Measurements from ENCODE around the gene AGAP1. TPM values are rescaled to one million over a fixed set of nuclear protein-coding genes. Genes with fewer than 3 reads are reported as not detected.

AGAP1 gene
- total RNA-seq, 1 donor from 2014 or later = 6.5 TPM

DNA sequence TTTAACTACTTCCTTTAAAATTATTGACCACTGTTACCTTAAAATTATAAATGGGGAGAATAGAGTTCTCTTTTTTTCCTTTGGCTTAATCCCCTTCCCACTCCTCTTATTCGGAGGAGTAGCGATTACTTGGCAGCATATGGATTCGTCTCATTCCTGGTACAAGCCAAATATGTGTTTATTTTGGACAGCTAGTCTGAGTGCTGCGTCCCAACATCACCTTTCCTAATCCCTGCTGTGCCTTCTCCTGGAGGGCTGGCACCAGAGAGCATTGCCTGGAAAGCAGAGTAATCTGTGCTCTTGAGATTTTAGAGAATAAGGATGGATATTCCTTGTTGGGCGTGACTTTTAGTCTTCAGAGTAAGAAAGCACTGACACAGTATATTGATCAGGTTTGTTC is 185.6 kb downstream of the AGAP1 start:
- no peak for DNase-seq (ENCODE audit: low read depth, low spot score)

- no peak for DNase-seq (ENCODE audit: low read depth, low spot score)
These were observed 191.3 kb downstream of the AGAP1 start for GRCh38 chr2:235685024-235685721.

DNA sequence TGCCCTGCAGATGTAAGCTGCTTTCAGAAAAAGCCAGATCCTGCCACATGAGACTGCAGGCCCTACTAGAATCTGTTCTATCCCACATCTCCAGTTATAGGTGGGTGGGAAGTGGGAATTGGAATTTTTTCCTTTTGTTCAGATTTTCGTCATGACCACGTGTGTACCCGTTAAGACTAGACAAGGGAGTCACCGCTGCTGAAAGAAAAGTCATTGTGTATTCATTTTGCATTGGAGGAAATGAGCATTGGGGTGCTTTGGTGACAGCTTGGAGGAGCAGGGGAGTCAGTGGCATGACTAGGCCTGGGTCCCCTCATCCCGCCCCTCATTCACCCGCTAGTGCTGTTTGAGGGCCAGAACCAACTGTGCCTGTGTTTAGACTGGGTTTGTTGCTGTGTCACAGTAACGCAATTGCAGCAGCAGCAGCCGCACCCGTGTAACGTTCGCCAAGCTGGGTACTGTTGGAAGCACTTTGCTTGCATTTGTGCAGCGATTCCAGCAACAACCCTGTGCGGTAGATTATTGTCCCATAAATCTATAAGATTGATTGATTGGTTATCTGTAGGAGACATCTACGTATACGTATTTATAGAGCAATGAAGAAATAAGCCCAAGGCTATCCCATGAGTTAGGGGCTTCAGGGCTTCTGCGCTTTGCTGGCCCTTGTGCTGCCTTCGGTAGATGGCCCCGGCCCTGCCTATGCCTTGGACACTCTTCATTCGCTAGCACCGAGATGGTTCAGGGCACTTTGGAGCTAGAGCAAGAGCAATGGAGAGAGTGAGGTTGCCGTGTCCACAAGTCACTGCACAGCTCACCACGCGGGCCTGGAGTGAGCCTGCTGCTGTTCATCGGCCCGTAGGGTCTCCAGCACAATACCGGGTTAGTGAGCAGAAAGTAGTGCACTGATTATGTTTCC is 194.9 kb downstream of the AGAP1 start:
- DNase-seq (ENCODE audit: low read depth, low spot score) = no peak

GRCh38 chr2:235689427-235689853 is 195.6 kb downstream of the AGAP1 start:
- DNase-seq (ENCODE audit: low read depth, low spot score) = no peak

- DNase-seq (ENCODE audit: low read depth, low spot score) = no peak
These were observed 196.4 kb downstream of the AGAP1 start for GRCh38 chr2:235690082-235690808.

DNA sequence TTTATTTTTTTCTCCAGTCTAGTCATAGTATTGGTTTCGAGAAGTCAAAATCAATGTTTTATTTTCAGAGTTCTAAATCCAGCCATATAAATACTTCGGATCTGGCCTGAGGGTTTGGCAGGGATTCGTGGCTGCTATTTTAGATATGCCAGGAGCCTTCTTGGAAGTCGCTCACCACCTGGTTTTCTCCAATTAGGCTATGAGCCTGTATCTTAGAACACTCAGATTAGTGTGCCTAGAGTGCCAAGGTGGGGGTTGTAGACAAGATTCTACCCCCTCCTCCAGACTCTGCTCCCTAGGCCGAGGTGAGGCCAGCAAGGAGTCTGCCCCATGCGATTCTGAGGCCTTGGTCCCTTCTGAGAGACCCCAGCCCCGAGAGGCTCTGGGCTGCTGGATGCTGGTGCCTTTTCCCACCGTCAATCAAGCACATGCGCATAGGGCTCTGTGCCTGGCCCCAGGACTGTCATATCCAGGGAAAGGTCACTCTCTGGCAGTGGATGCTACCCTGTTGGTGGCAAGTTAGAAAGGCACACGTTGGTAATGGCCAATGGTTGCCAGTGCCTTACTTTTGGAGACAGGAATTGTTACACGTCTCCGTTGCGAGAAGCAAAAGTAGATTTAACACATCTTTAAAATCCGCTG is 197.1 kb downstream of the AGAP1 start:
- DNase-seq (ENCODE audit: low read depth, low spot score) = no peak

GRCh38 chr2:235692076-235692475 is 198.2 kb downstream of the AGAP1 start:
- no peak for DNase-seq (ENCODE audit: low read depth, low spot score)

DNA sequence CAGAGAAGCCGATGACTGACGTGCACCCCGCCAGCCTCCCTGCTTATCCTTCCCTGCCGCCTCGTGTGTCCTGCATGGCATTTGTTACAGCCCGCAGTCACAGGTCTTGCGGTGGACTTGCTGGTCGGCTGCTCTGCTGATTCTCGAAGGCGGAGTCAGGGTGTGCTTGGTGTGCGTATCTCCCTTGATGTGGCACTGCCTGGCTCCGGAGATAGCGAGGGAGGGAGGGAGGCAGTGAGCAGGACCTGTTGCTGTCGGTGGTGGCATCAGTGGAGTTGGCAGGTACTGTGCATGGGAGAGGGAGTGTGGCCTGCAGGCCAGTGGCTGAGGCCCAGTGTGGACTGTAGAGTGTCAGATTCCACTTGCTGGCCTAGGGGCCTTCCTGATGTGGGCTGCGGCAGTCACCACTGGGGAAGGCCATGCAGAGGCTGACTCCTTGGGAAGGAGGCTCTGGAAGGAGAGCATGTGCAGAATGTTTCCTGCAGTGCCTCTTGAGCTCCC is 198.9 kb downstream of the AGAP1 start:
- no peak for DNase-seq (ENCODE audit: low read depth, low spot score)

DNA sequence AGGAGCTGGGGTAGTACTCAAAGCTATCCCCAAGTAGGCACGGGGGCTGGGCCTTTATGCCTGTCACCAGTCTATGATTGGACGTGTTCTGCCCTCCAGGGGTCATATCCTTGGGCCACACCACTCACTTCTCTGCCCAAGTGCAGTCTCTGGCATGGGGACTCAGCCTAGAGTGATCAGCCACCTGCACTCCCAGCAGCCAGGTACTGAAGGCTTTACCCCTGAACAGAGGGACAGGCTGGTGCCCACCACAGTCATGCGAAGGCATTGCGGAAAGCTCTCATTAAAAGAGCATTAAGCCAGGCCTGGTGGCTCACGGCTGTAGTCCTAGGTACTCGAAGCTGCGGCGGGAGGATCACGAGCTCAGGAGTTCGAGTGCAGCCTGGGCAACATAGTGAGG is 199.4 kb downstream of the AGAP1 start:
- no peak for DNase-seq (ENCODE audit: low read depth, low spot score)

DNA sequence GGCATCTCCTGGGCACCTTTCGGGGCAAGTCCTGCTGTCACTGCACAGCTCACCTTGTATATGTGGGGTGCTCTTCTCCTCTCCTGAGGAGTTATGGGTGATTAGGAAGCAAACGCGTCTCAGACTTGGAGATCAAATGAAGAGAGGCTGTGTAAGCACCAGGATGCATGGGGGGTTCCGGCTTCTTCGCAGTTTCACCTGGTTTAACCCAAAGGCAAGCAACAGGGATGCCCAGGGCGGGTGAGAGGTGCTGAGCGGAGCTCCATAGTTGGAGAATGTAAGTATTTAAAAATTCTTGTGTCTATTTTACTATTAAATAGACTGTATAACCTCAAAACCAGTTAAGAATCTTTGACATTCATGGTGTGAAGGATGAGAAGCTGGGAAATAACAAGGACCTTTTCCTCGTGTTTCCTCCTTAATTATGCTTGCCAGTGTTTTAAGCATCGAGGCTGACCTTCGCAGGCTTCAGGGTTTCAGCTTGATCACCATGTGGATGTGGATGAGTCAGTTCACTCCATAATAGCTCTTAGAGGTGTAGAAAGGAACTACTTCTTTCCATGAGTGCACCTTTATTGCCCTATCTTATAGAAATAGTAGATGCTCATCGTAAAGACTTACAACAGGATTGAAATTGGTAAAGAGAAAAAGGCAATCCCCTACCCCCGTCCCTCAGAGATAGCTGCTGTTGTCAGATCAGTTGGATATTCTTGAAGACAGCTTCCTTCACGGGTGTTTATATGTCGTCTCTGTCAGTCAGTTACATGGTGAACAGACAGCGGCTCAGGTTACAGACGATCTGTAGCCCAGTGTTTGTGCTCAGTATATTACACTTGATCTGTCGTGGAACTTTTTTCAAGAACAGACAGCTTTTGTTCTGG is 201.1 kb downstream of the AGAP1 start:
- DNase-seq (ENCODE audit: low read depth, low spot score) = no peak

- DNase-seq (ENCODE audit: low read depth, low spot score) = no peak
These were observed 201.7 kb downstream of the AGAP1 start for GRCh38 chr2:235695602-235695895.

DNA sequence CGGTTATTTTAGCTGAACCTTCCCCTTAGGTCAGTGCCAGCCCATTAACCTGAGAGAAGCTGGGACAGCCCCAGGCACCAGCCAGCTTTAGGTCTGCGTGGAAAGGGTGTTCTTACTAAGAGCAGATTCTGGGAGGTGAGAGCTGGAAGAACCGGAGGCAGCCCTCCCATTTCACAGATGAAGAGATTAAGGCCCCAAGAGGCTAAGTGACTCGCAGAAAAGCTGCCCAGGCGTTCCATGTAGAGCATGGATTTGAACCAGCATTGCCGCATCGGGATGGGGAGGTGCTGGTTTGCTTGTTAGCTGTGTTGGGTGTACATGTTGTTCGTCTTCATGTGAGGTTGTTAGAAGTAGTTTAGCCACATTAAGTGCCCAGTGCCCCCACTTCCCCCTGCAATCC is 203.2 kb downstream of the AGAP1 start:
- no peak for DNase-seq (ENCODE audit: low read depth, low spot score)

GRCh38 chr2:235698028-235698427 is 204.2 kb downstream of the AGAP1 start:
- DNase-seq (ENCODE audit: low read depth, low spot score) = no peak

DNA sequence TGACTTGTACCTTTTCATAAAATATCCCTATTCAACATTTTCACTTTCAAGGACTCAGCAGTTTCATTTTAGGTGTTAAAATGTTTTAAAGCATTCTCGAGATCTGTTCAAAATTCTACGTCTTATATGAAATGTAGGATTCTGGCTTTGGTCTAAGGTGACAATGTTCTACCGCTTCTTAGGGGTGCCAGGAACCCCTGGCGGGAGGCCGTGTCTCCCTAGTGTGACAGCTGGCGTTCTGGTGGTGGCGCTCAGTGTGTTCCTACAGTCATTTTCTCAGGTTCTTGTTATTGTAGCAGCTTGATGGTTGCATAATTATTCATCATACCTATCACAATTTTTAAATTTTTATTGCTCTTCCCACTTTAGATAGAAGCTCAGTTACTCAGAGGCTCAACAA is 204.6 kb downstream of the AGAP1 start:
- no peak for DNase-seq (ENCODE audit: low read depth, low spot score)

DNA sequence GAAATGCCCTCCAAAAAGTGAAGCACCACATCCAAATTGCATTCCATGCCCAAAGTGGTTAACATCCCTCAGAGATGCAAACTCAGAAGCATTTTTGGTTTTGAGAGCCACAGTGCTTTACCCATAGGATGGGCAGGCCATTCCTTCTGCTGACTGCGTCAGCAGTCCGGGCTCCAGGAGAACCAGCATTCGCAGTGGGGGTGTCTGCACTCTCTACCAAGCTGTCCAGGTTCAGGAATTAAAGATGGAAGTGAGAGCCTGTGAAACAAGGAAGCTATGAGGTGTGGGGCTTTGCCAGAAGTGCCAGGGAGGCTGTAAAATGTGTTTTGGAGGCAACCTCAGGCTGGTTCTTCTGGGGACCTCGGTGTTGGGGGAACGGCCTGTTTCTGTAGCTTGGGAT is 205.7 kb downstream of the AGAP1 start:
- no peak for DNase-seq (ENCODE audit: low read depth, low spot score)

GRCh38 chr2:235701206-235701981 is 207.6 kb downstream of the AGAP1 start:
- no peak for DNase-seq (ENCODE audit: low read depth, low spot score)

DNA sequence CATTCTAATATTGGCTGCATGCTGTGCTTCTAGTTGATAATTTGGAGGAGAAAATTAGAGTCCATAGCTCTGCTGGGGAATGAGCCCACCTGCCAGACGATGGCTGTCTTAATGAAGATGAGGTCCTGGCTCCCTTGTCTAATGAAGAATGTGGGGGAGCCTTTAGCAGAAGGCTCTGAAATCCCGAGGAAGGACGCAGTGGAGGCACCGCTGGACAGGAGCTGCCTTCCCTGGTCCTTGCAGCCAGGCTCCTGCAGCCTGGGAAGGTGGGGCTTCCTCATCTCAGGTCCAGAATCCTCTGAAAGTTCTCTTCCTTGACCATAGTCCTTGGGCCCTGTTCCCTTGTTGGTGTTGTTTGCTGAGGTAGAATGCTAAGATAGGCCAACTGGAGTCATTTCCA is 208.3 kb downstream of the AGAP1 start:
- DNase-seq (ENCODE audit: low read depth, low spot score) = no peak

GRCh38 chr2:235703711-235704295 is 210.0 kb downstream of the AGAP1 start:
- DNase-seq (ENCODE audit: low read depth, low spot score) = no peak

GRCh38 chr2:235705296-235705695 is 211.5 kb downstream of the AGAP1 start:
- DNase-seq (ENCODE audit: low read depth, low spot score) = no peak
